Lower lobe of right lung (tissue), 2 donors: Measurements from ENCODE around the gene OSBPL2. TPM values are rescaled to one million over a fixed set of nuclear protein-coding genes. Genes with fewer than 3 reads are reported as not detected.

ENCODE experiments used
- ATAC-seq, 2 donors: fragments of 200-7000 bp; cut with Tn5 transposase; one replicate each; pipeline ENCODE4 v1.9.1; 2020 to 2022; ENCODE audit warnings: mild to moderate bottlenecking in 2 of 2, moderate library complexity in 2 of 2
- DNase-seq: peaks from one replicate; pipeline ENCODE4 v3.0.0-alpha.2; 2020
- H3K27ac ChIP-seq: fragments of 200-600 bp; one replicate; pipeline ENCODE4 v1.8.0; 2022
- H3K27me3 ChIP-seq: fragments of 200-600 bp; one replicate; pipeline ENCODE4 v1.8.0; 2022; ENCODE audit warnings: low read depth
- H3K36me3 ChIP-seq: fragments of 200-600 bp; one replicate; pipeline ENCODE4 v1.8.0; 2022; ENCODE audit warnings: mild to moderate bottlenecking
- H3K4me1 ChIP-seq: fragments of 200-600 bp; one replicate; pipeline ENCODE4 v1.8.0; 2022
- H3K4me3 ChIP-seq: fragments of 200-600 bp; one replicate; pipeline ENCODE4 v1.8.0; 2022; ENCODE audit warnings: mild to moderate bottlenecking
- H3K9me3 ChIP-seq: fragments of 200-600 bp; one replicate; pipeline ENCODE4 v1.8.0; 2022
- CTCF ChIP-seq: fragments of 200-600 bp; IDR thresholded peaks from one replicate; pipeline ENCODE4 v1.8.0; 2022; ENCODE audit warnings: antibody characterized with exemption, mild to moderate bottlenecking
- intact Hi-C: fragments of 100-400 bp; cut with DNase I; formaldehyde crosslinking; loops from one replicate; pipeline ENCODE4 v1.11.0; 2022
- total RNA-seq: library from RNA; stranded (reverse); fragmentation: NEBNext Ultra II Directional; extraction: Animal tissue kit (Norgen Biotek cat#: 25700); gene quantifications from one replicate; pipeline ENCODE4 v1.2.1, GENCODE V29; 2021
- donor health status: DM: no; HTN: yes; CAD: no; lungs with severe emphysema.

The OSBPL2 gene
- total RNA-seq, 1 donor from 2014 or later: 56.0 TPM

DNA sequence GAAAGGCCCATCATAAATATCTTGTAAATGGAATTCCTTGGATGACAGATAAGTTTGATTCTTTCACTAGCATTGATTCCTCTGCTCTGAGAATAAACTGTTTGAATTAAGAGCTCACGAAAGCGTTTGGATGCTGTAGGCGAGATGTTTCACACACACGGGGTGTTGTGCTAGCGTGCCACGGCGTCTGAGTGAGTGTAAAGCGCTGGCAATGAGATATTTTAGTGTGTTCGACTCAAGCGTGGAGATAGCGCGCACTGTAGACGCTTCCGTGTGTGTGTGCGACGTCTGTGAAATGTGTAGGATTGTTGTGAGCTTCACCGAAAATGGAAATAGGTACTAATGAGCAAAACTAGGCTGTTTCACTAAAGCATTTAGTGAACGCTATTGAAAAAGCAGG is 35.1 kb downstream of the OSBPL2 start:
- intact Hi-C loops: no loop called here
- no peak for TF ChIP-seq CTCF
- no peaks in the 10 kb centered on the region for H3K27me3 ChIP-seq
- ATAC-seq (no peak), DNase-seq (no peak)
- H3K36me3 ChIP-seq: peaks cover 76% of the 10 kb centered on the region
- H3K4me1 ChIP-seq: no peaks in the 10 kb centered on the region
- H3K4me3 ChIP-seq: no peak overlapping the region
- no peaks in the 10 kb centered on the region for H3K9me3 ChIP-seq
- no peak overlapping the region for H3K27ac ChIP-seq

DNA sequence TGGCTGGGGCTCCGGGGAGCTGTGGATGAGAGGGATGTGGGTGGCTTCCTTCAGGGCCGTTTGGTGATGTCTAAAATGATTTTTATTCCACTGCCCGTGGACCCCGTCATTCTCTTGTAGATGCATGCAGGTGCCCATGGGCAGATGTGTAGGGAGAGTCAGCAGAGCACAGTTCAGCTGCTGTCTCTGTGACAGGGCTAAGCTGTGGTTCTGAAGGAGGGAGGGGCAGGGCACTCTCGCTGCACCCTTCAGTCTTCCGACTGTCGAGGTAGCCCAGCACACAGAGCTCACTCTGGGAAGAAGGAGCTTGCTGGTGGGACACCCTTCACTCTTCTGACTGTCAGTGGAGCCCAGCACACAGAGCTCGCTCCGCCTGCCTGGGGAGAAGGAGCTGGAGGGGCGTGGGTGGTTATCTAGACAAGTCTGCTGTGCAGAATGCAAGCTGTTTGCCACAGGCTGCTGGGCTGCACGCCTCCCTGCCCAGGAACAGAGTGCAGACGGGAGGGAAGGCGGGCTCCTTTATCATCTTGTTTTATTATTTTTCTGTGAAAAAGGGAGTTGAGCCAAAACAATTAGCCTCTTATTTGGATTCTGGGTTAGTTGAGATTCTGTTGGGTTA is 36.1 kb downstream of the OSBPL2 start:
- DNase-seq (no peak), ATAC-seq (no peak)
- no peak overlapping the region for H3K27ac ChIP-seq
- no peak overlapping the region for H3K4me3 ChIP-seq
- intact Hi-C loops: no loop called here
- no peak for TF ChIP-seq CTCF
- no peaks in the 10 kb centered on the region for H3K9me3 ChIP-seq
- no peaks in the 10 kb centered on the region for H3K27me3 ChIP-seq
- peaks cover 72% of the 10 kb centered on the region for H3K36me3 ChIP-seq
- H3K4me1 ChIP-seq: no peaks in the 10 kb centered on the region

- Histone ChIP-seq H3K36me3 (peaks cover 74% of the 10 kb centered on the region), H3K4me1 (no peaks in the 10 kb centered on the region), H3K9me3 (no peaks in the 10 kb centered on the region), H3K27me3 (no peaks in the 10 kb centered on the region), H3K4me3 (no peak overlapping the region), H3K27ac (no peak overlapping the region)
- no peak for DNase-seq
- no peak for ATAC-seq
- intact Hi-C loops: no loop called here
- TF ChIP-seq CTCF: no peak
Measured at GRCh38 chr20:62275219-62275618, 36.9 kb downstream of the OSBPL2 start.

DNA sequence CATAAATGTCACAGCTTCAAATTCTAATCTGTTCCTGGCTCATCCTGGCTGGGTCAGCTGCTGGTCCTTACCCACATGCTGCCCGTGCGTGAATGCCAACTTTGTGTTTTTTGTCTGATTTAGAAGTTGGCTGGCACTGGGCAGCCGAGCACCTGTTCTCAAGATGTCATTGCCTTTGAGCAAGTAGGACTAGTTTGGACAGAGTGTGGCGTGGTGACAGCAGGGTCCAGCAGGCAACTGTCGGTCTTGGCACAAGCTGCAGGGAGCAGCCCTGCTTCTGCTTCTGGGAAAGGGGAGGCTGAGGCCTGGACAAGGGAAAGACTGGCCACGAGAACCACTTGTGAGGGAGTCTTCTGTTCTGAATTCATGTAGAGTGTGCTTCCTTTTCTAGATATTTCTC is 38.1 kb downstream of the OSBPL2 start:
- no peaks in the 10 kb centered on the region for H3K27me3 ChIP-seq
- no peaks in the 10 kb centered on the region for H3K9me3 ChIP-seq
- H3K4me3 ChIP-seq: no peak overlapping the region
- intact Hi-C loops: no loop called here
- TF ChIP-seq CTCF: no peak
- no peak for ATAC-seq
- H3K4me1 ChIP-seq: no peaks in the 10 kb centered on the region
- no peak overlapping the region for H3K27ac ChIP-seq
- DNase-seq: no peak
- H3K36me3 ChIP-seq: peaks cover 82% of the 10 kb centered on the region

GRCh38 chr20:62277253-62277652 is 38.9 kb downstream of the OSBPL2 start:
- Histone ChIP-seq H3K4me1 (no peaks in the 10 kb centered on the region), H3K27ac (no peak overlapping the region), H3K27me3 (no peaks in the 10 kb centered on the region), H3K9me3 (no peaks in the 10 kb centered on the region), H3K36me3 (peaks cover 82% of the 10 kb centered on the region), H3K4me3 (no peak overlapping the region)
- no peak for DNase-seq
- no peak for TF ChIP-seq CTCF
- no peak for ATAC-seq
- intact Hi-C loops: no loop called here
